Duodenal mucosa (tissue), 2 donors: ENCODE measurements around the gene PXT1.
A peak's percentile ranks its signal among the peaks of the same experiment; 100 is the strongest.
"Not testable (repeated sequence)": the region's sequence is repeated elsewhere in the genome, so short reads cannot be mapped to it uniquely, and the experiment has no call there.

Experiments used
- H3K27ac ChIP-seq: one replicate; pipeline ENCODE4 v1.7.0; 2013; ENCODE audit warnings: low read depth, low read length
- H3K27me3 ChIP-seq, 2 donors: one replicate each; pipeline ENCODE4 v1.7.0; 2013; ENCODE audit warnings: low read length in 2 of 2, control low read depth in 1 of 2; ENCODE audit not compliant: insufficient read depth in 2 of 2, control insufficient read depth in 1 of 2
- H3K36me3 ChIP-seq, 2 donors: one replicate each; pipeline ENCODE4 v1.7.0; 2013; ENCODE audit warnings: low read length in 2 of 2, control low read depth in 1 of 2; ENCODE audit not compliant: insufficient read depth in 2 of 2, control insufficient read depth in 1 of 2
- H3K4me1 ChIP-seq, 2 donors: one replicate each; pipeline ENCODE4 v1.7.0; 2013; ENCODE audit warnings: low read length in 2 of 2, control low read depth in 1 of 2; ENCODE audit not compliant: insufficient read depth in 2 of 2, control insufficient read depth in 1 of 2
- H3K4me3 ChIP-seq, 2 donors: one replicate each; pipeline ENCODE4 v1.7.0; 2013; ENCODE audit warnings: low read length in 2 of 2, low read depth in 1 of 2
- H3K9ac ChIP-seq, 2 donors: one replicate each; pipeline ENCODE4 v1.7.0; 2013; ENCODE audit warnings: low read length in 2 of 2, low read depth in 1 of 2
- H3K9me3 ChIP-seq, 2 donors: one replicate each; pipeline ENCODE4 v1.7.0; 2013; ENCODE audit warnings: low read length in 2 of 2, control low read depth in 1 of 2; ENCODE audit not compliant: control insufficient read depth in 1 of 2

PXT1 gene, protein sequence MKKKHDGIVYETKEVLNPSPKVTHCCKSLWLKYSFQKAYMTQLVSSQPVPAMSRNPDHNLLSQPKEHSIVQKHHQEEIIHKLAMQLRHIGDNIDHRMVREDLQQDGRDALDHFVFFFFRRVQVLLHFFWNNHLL

GRCh38 chr6:36442671-36443470 lies at the start of gene PXT1, which contains the start of gene KCTD20:
Gene PXT1 (minus strand): TSS chr6:36442854. CDS start chr6:36426082, 16,772 bp downstream.
Gene KCTD20 (plus strand): TSS chr6:36443000. CDS start chr6:36470098, 27,098 bp downstream.
- Histone ChIP-seq H3K27me3 (no peaks in the 10 kb centered on the region), H3K36me3 (no peaks in the 10 kb centered on the region), H3K9ac (peak within 1 kb of the TSS; percentile 97 to 98), H3K4me3 (peak within 1 kb of the TSS; percentile 78 to 93), H3K4me1 (peaks cover 22 to 27% of the 10 kb centered on the region in 2 donors), H3K9me3 (no peaks in the 10 kb centered on the region), H3K27ac (peak within 1 kb of the TSS; percentile 96)

- no peak overlapping the region for H3K9ac ChIP-seq
- no peak overlapping the region for H3K4me3 ChIP-seq
- no peaks in the 10 kb centered on the region for H3K27me3 ChIP-seq
- no peak overlapping the region for H3K27ac ChIP-seq
- H3K4me1 ChIP-seq = no peaks in the 10 kb centered on the region
- no peaks in the 10 kb centered on the region for H3K9me3 ChIP-seq
- H3K36me3 ChIP-seq = peaks cover 39 to 57% of the 10 kb centered on the region in 2 donors
These were observed 49.4 kb upstream of the PXT1 start for GRCh38 chr6:36492092-36492491.

GRCh38 chr6:36491378-36491965 lies 48.8 kb upstream of the PXT1 start:
- Histone ChIP-seq H3K27ac (no peak overlapping the region), H3K9ac (no peak overlapping the region), H3K27me3 (no peaks in the 10 kb centered on the region), H3K36me3 (peaks cover 36 to 58% of the 10 kb centered on the region in 2 donors), H3K9me3 (no peaks in the 10 kb centered on the region), H3K4me3 (no peak overlapping the region), H3K4me1 (no peaks in the 10 kb centered on the region)

GRCh38 chr6:36489426-36489825 lies 46.8 kb upstream of the PXT1 start:
- Histone ChIP-seq H3K27me3 (no peaks in the 10 kb centered on the region), H3K36me3 (peaks cover 27 to 57% of the 10 kb centered on the region in 2 donors), H3K9me3 (no peaks in the 10 kb centered on the region), H3K27ac (no peak overlapping the region), H3K4me1 (no peaks in the 10 kb centered on the region), H3K4me3 (no peak overlapping the region), H3K9ac (no peak overlapping the region)

- Histone ChIP-seq H3K4me1 (no peaks in the 10 kb centered on the region), H3K27ac (no peak overlapping the region), H3K9me3 (no peaks in the 10 kb centered on the region), H3K36me3 (peaks cover 26 to 55% of the 10 kb centered on the region in 2 donors), H3K27me3 (no peaks in the 10 kb centered on the region), H3K4me3 (no peak overlapping the region), H3K9ac (no peak overlapping the region)
These were observed 45.6 kb upstream of the PXT1 start for GRCh38 chr6:36488221-36488620.

- no peaks in the 10 kb centered on the region for H3K9me3 ChIP-seq
- H3K4me1 ChIP-seq = no peaks in the 10 kb centered on the region
- H3K9ac ChIP-seq = no peak overlapping the region
- H3K27me3 ChIP-seq = no peaks in the 10 kb centered on the region
- H3K27ac ChIP-seq = no peak overlapping the region
- peaks cover 26 to 54% of the 10 kb centered on the region in 2 donors for H3K36me3 ChIP-seq
- H3K4me3 ChIP-seq = no peak overlapping the region
These were observed 45.0 kb upstream of the PXT1 start for GRCh38 chr6:36487698-36488097.

GRCh38 chr6:36484736-36485135 lies 42.1 kb upstream of the PXT1 start:
- H3K9me3 ChIP-seq = no peaks in the 10 kb centered on the region
- no peak overlapping the region for H3K9ac ChIP-seq
- peaks cover 37 to 67% of the 10 kb centered on the region in 2 donors for H3K36me3 ChIP-seq
- no peaks in the 10 kb centered on the region for H3K4me1 ChIP-seq
- H3K4me3 ChIP-seq = no peak overlapping the region
- no peak overlapping the region for H3K27ac ChIP-seq
- H3K27me3 ChIP-seq = no peaks in the 10 kb centered on the region

DNA sequence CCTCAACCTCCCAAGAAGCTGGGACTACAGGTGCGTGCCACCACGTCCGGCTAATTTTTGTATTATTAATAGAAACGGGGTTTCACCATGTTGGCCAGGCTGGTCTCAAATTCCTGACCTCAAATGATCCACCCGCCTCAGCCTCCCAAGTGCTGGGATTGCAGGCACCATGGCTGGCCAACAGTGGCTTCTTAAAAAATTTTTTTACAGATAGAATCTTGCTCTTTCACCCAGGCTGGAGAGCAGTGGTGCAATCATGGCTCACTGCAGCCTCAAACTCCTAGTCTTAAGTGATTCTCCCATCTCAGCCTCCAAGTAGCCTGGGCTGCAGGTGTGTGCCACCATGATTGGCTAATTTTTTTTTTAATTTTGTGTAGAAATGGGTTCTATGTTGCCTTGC lies 40.7 kb upstream of the PXT1 start:
- H3K36me3 ChIP-seq = peaks cover 30 to 67% of the 10 kb centered on the region in 2 donors
- H3K4me1 ChIP-seq, H3K9me3 ChIP-seq, H3K4me3 ChIP-seq, H3K27ac ChIP-seq, H3K27me3 ChIP-seq, H3K9ac ChIP-seq: not testable (repeated sequence)

DNA sequence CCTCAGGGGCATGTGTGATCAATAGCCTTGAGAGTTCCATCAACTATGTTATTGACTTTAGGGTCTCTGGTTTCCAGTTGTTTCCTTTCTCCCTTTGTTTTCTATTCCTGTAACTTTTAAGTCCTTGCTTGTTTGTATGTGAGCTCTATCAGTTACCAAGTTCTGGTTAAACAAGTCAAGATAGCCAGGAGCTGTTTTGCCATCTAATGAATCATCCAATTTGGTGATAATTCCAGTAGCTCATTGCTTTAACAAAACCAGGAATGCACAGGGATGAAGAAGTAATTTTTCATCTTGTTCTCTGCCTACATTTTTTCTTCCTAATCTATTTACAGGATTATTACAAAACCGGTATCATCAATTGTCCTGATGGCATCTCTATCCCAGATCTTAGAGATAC lies 36.6 kb upstream of the PXT1 start:
- Histone ChIP-seq H3K4me1 (no peaks in the 10 kb centered on the region), H3K36me3 (peaks cover 11 to 44% of the 10 kb centered on the region in 2 donors), H3K9me3 (no peaks in the 10 kb centered on the region), H3K4me3 (no peak overlapping the region), H3K27me3 (no peaks in the 10 kb centered on the region), H3K27ac (no peak overlapping the region), H3K9ac (no peak overlapping the region)

DNA sequence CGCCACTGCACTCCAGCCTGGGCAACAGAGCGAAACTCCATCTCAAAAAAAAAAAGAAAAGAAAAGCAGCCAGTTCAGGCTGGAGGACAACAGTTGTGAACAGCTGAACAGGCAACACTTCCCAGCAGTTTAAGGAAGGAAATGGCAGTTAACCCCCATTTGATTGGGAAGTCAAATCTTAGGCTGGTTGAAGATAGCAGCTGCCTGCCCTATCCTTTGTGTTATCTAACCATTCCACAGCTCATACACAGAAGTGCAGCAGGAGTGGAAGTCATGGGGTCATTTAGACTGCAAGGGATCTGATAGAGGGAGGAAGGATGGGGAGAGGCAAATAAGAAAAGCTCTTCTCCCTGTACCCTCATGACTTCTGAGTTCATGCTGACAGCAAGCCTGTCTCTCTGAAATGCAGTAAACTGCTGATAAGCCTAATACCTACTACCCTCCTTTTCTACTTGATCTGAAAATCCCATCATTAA lies 35.4 kb upstream of the PXT1 start:
- peaks cover 11 to 45% of the 10 kb centered on the region in 2 donors for H3K36me3 ChIP-seq
- H3K9ac ChIP-seq = no peak overlapping the region
- H3K4me1 ChIP-seq = no peaks in the 10 kb centered on the region
- no peak overlapping the region for H3K27ac ChIP-seq
- H3K9me3 ChIP-seq = no peaks in the 10 kb centered on the region
- H3K27me3 ChIP-seq = no peaks in the 10 kb centered on the region
- no peak overlapping the region for H3K4me3 ChIP-seq
